Subcutaneous abdominal adipose tissue (tissue), 5 donors: ENCODE measurements around the gene EDDM3A.
"Not testable (repeated sequence)": the region's sequence is repeated elsewhere in the genome, so short reads cannot be mapped to it uniquely, and the experiment has no call there.

Experiments
- H3K27ac ChIP-seq: one replicate; pipeline ENCODE4 v1.7.0; 2013; ENCODE audit warnings: low read depth, mild to moderate bottlenecking, inconsistent platforms, low read length, moderate library complexity
- H3K27me3 ChIP-seq, 5 donors: one replicate each; pipeline ENCODE4 v1.7.0; 2013; ENCODE audit warnings: low read length in 5 of 5, inconsistent platforms in 1 of 5; ENCODE audit not compliant: control insufficient read depth in 5 of 5, insufficient read depth in 4 of 5
- H3K36me3 ChIP-seq, 5 donors: one replicate each; pipeline ENCODE4 v1.7.0; 2013; ENCODE audit warnings: low read length in 5 of 5; ENCODE audit not compliant: control insufficient read depth in 5 of 5, insufficient read depth in 5 of 5
- H3K4me1 ChIP-seq, 5 donors: one replicate each; pipeline ENCODE4 v1.7.0; 2013; ENCODE audit warnings: low read length in 5 of 5, mild to moderate bottlenecking in 3 of 5, moderate library complexity in 1 of 5; ENCODE audit not compliant: control insufficient read depth in 5 of 5, insufficient read depth in 5 of 5
- H3K4me3 ChIP-seq, 5 donors: one replicate each; pipeline ENCODE4 v1.7.0; 2013; ENCODE audit warnings: low read length in 5 of 5, low read depth in 1 of 5
- H3K9ac ChIP-seq, 5 donors: one replicate each; pipeline ENCODE4 v1.7.0; 2013; ENCODE audit warnings: low read length in 5 of 5, mild to moderate bottlenecking in 4 of 5, moderate library complexity in 3 of 5
- H3K9me3 ChIP-seq, 5 donors: one replicate each; pipeline ENCODE4 v1.7.0; 2013; ENCODE audit warnings: low read length in 5 of 5; ENCODE audit not compliant: control insufficient read depth in 5 of 5
- donor health status: healthy.
- donor health status: healthy.
- donor health status: healthy.
- donor health status: healthy.
- donor health status: healthy.

Gene EDDM3A

DNA sequence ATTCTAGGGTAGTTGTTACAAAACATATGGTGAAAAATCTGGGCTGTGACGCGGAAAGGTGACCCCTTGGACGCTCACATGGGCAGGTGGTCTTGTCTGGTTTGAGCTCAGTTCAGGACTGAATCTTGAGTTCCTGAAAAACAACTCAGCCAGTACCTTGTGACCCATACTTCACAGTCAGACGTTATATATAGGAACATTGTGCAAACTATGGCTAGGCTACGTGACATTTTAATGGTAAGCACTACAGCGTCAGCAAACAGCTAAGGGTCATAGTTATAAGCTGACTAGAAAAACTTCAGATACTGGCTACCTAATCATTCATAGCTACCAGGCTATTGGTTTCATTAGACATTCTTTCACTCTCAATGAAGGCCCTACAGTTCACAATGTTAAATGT is 14.8 kb upstream of the EDDM3A start:
- H3K4me1 ChIP-seq = peaks cover 0 to 8% (median 4%) of the 10 kb centered on the region in 5 donors
- H3K27me3 ChIP-seq = no peaks in the 10 kb centered on the region
- no peak overlapping the region for H3K4me3 ChIP-seq
- no peaks in the 10 kb centered on the region for H3K9me3 ChIP-seq
- no peak overlapping the region for H3K27ac ChIP-seq
- H3K36me3 ChIP-seq = no peaks in the 10 kb centered on the region
- no peak overlapping the region for H3K9ac ChIP-seq

DNA sequence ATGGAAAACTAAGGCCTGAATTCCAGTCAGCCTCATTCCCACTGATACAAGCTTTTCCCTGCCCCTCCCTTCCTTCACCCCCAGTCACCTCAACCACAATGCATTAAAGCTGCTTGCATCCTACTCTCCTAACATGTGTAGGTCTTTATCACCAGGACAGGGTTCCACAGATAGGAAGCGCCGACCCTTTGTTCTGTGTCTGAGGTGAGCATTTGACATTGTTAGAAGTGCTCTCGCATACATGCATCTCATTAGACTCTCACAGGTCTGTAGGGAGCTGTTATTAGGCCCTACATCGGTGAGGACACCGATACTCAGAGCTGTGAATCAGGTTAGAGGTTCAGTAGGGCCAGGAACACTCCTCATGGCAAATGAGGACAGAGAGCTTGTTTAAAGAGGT is 13.2 kb upstream of the EDDM3A start:
- Histone ChIP-seq H3K27me3 (no peaks in the 10 kb centered on the region), H3K9ac (no peak overlapping the region), H3K4me1 (peaks cover 0 to 8% (median 4%) of the 10 kb centered on the region in 5 donors), H3K4me3 (no peak overlapping the region), H3K9me3 (no peaks in the 10 kb centered on the region), H3K36me3 (no peaks in the 10 kb centered on the region), H3K27ac (no peak overlapping the region)

GRCh38 chr14:20732979-20733635 is 12.6 kb upstream of the EDDM3A start:
- Histone ChIP-seq H3K27me3 (no peaks in the 10 kb centered on the region), H3K9ac (no peak overlapping the region), H3K4me1 (peaks cover 0 to 8% (median 4%) of the 10 kb centered on the region in 5 donors), H3K27ac (no peak overlapping the region), H3K4me3 (no peak overlapping the region), H3K36me3 (no peaks in the 10 kb centered on the region), H3K9me3 (no peaks in the 10 kb centered on the region)

GRCh38 chr14:20733684-20734429 is 11.8 kb upstream of the EDDM3A start:
- Histone ChIP-seq H3K4me1 (peaks cover 0 to 8% (median 4%) of the 10 kb centered on the region in 5 donors), H3K9me3 (no peaks in the 10 kb centered on the region), H3K27me3 (no peaks in the 10 kb centered on the region), H3K4me3 (no peak overlapping the region), H3K9ac (no peak overlapping the region), H3K27ac (no peak overlapping the region), H3K36me3 (no peaks in the 10 kb centered on the region)

DNA sequence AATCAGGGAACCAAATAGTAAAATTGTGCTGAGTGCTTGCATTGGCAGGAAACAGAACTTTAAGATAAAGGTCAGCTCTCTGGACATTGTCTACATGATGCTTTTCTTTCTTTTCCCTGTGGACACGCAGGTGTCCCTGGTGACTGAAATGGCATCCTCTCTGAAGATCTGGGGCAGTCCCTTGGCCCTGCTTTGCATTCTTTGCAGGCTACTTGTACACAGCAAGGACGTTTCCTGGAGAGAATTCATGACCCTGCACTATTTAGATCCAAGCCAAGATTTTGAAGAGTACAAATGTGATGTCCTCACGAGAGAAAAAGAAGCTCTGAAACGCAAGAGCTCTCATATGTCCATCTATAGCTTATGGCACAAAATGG is 11.3 kb upstream of the EDDM3A start:
- Histone ChIP-seq H3K9ac (no peak overlapping the region), H3K36me3 (no peaks in the 10 kb centered on the region), H3K4me3 (no peak overlapping the region), H3K4me1 (peaks cover 0 to 8% (median 4%) of the 10 kb centered on the region in 5 donors), H3K9me3 (no peaks in the 10 kb centered on the region), H3K27me3 (no peaks in the 10 kb centered on the region), H3K27ac (no peak overlapping the region)

GRCh38 chr14:20738292-20738691 is 7.4 kb upstream of the EDDM3A start:
- H3K4me1 ChIP-seq, H3K27me3 ChIP-seq, H3K36me3 ChIP-seq, H3K9ac ChIP-seq, H3K4me3 ChIP-seq, H3K27ac ChIP-seq, H3K9me3 ChIP-seq: not testable (repeated sequence)

- H3K27me3 ChIP-seq = no peaks in the 10 kb centered on the region
- H3K9ac ChIP-seq = no peak overlapping the region
- no peak overlapping the region for H3K4me3 ChIP-seq
- no peaks in the 10 kb centered on the region for H3K36me3 ChIP-seq
- no peaks in the 10 kb centered on the region for H3K4me1 ChIP-seq
- no peak overlapping the region for H3K27ac ChIP-seq
- H3K9me3 ChIP-seq = no peaks in the 10 kb centered on the region
These were observed 3.6 kb upstream of the EDDM3A start for GRCh38 chr14:20742132-20742531.

- no peaks in the 10 kb centered on the region for H3K36me3 ChIP-seq
- H3K27ac ChIP-seq = no peak overlapping the region
- H3K4me3 ChIP-seq = no peak overlapping the region
- H3K27me3 ChIP-seq = no peaks in the 10 kb centered on the region
- H3K9me3 ChIP-seq = no peaks in the 10 kb centered on the region
- no peaks in the 10 kb centered on the region for H3K4me1 ChIP-seq
- H3K9ac ChIP-seq = no peak overlapping the region
These were observed 2.1 kb upstream of the EDDM3A start for GRCh38 chr14:20743556-20743955.

DNA sequence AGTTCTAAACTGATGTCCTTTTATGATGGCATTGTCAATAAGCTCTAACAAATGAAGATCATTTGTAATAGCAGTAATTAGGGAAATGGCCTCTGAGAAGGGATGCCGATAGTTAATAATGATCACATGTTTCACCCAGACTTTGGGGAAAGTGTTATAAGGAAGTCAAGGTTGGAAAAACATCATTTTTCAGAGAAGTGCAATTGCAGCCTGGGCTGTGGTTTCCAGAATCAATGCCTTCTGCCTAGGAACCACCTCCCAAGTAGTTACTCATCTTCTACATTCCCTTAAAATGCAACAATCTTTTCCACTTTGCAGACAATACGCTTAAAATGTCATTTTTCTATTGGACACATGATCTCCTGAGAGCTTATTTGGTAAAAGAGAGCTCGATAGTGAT is 879 bp downstream of the EDDM3A start:
- no peaks in the 10 kb centered on the region for H3K27me3 ChIP-seq
- no peak overlapping the region for H3K27ac ChIP-seq
- no peak overlapping the region for H3K9ac ChIP-seq
- H3K4me3 ChIP-seq = no peak overlapping the region
- H3K9me3 ChIP-seq = peaks cover 0 to 2% (median under 1%) of the 10 kb centered on the region in 5 donors
- no peaks in the 10 kb centered on the region for H3K4me1 ChIP-seq
- H3K36me3 ChIP-seq = no peaks in the 10 kb centered on the region

DNA sequence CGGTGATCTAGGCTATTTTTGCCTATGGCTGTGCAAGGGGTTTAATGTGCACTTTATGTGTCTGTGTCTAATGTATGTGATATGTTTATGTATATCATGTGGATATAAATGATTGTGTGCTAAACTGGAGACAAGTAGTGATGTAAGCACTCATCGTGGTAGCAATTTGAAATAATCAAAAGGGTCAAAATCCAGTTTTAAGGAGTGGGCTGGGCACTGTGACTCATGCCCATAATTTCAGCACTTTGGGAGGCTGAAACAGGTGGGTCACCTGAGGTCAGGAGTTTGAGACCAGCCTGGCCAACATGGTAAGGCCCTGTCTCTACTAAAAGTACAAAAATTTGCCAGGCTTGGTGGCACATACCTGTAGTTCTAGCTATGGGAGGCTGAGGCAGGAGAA is 2.8 kb downstream of the EDDM3A start:
- no peaks in the 10 kb centered on the region for H3K27me3 ChIP-seq
- no peaks in the 10 kb centered on the region for H3K36me3 ChIP-seq
- H3K4me3 ChIP-seq = no peak overlapping the region
- H3K9me3 ChIP-seq = peaks cover 0 to 17% (median 14%) of the 10 kb centered on the region in 5 donors
- H3K4me1 ChIP-seq = no peaks in the 10 kb centered on the region
- H3K27ac ChIP-seq = no peak overlapping the region
- H3K9ac ChIP-seq = no peak overlapping the region
